Adrenal gland (tissue), 12 donors: Measurements from ENCODE around the gene TENM4. TPM values are rescaled to one million over a fixed set of nuclear protein-coding genes. Genes with fewer than 3 reads are reported as not detected.

Experiments
- DNase-seq, 7 donors: peaks; one replicate each; pipeline ENCODE4 v3.0.0-alpha.2; 2019 to 2020
- H3K27ac ChIP-seq, 5 donors: fragments of 200-600 bp; sonication (generic) in 4 of 5; 1 replicate in 3 of 5; 2 replicates in 2 of 5; pipeline versions ENCODE4 v1.5.1 to v1.8.0; 2016 to 2020; ENCODE audit warnings: mild to moderate bottlenecking in 1 of 5
- H3K27me3 ChIP-seq: fragments of 200-600 bp; 2 replicates; pipeline ENCODE4 v1.8.0; 2021
- H3K36me3 ChIP-seq, 2 donors: fragments of 200-600 bp; replicated peaks in 1 of 2; 1 replicate in 1 of 2; 2 replicates in 1 of 2; pipeline versions ENCODE4 v1.5.1 to v1.8.0; 2018 to 2022
- H3K4me1 ChIP-seq, 2 donors: fragments of 200-600 bp; replicated peaks in 1 of 2; 1 replicate in 1 of 2; 2 replicates in 1 of 2; pipeline versions ENCODE4 v1.5.1 to v1.8.0; 2018 to 2021
- H3K4me3 ChIP-seq, 4 donors: fragments of 200-600 bp; sonication (generic) in 3 of 4; one replicate each; pipeline ENCODE4 v1.5.1; 2016 to 2018
- H3K9me3 ChIP-seq, 3 donors: fragments of 200-600 bp; sonication (generic) in 1 of 3; replicated peaks in 1 of 3; 1 replicate in 2 of 3; 2 replicates in 1 of 3; pipeline versions ENCODE4 v1.5.1 to v1.8.0; 2016 to 2021
- CTCF ChIP-seq, 6 experiments: fragments of 450-650 bp in 4 of 6; fragments of 200-600 bp in 2 of 6; sonication (generic) in 1 of 6; IDR thresholded peaks; 1 replicate in 5 of 6; 2 replicates in 1 of 6; pipeline versions ENCODE4 v1.5.1 to v1.8.0; 2016 to 2021; ENCODE audit warnings: antibody characterized with exemption in 6 of 6, mild to moderate bottlenecking in 2 of 6, moderate library complexity in 1 of 6
- POLR2A ChIP-seq, 2 donors: fragments of 450-650 bp; IDR thresholded peaks; one replicate each; pipeline ENCODE4 v1.6.1; 2017; ENCODE audit warnings: antibody characterized with exemption in 2 of 2, mild to moderate bottlenecking in 2 of 2, moderate library complexity in 1 of 2
- WGBS, 4 donors: extraction: QIAGEN DNeasy Blood & Tissue Kit in 2 of 4; methylation state at CpG; one replicate each; pipeline versions ENCODE4 v1.1.5 to v1.1.7; 2013 to 2017; 5-methylcytosine and 5-hydroxymethylcytosine counted together
- intact Hi-C, 2 donors: fragments of 100-400 bp; cut with DNase I; formaldehyde crosslinking; loops; one replicate each; pipeline versions ENCODE4 v1.14.1 to v1.15.0; 2022 to 2023
- polyA plus RNA-seq, 3 donors: library from polyadenylated mRNA; stranded (reverse); fragments of 200-250 nt in 2 of 3; fragments of 350-450 nt in 1 of 3; fragmentation: Illumina TruSeq in 1 of 3; extraction: RNeasy Lipid Tissue Mini Kit (QIAGEN cat#74804) in 1 of 3; gene quantifications; one replicate each; pipeline ENCODE4 v1.2.3, GENCODE V29; 2013 to 2014
- total RNA-seq, 9 donors: library from RNA; depleted of rRNA in 4 of 9; stranded (reverse); fragments of >200 nt in 4 of 9; fragments of 120-200 nt in 1 of 9; fragmentation: NEBNext Ultra II Directional in 1 of 9; extraction: Animal tissue kit (Norgen Biotek cat#: 25700) in 1 of 9; gene quantifications; one replicate each; pipeline versions ENCODE4 v1.1.0 to v1.2.4, GENCODE V29; 2013 to 2023
- donor health status: healthy with polysubstance abuse.
- donor health status: Bipolar disorder and iron deficiency.
- donor health status: DM: yes; HTN: yes; CAD: no.
- donor health status: DM: no; HTN: no; CAD: no.
- donor health status: DM: no; HTN: no; CAD: no.
- donor health status: DM: yes; HTN: yes; CAD: no.

TENM4 gene
- total and polyA plus RNA-seq, 12 donors, result 0.74 to 24.9 (median 6.7) TPM

DNA sequence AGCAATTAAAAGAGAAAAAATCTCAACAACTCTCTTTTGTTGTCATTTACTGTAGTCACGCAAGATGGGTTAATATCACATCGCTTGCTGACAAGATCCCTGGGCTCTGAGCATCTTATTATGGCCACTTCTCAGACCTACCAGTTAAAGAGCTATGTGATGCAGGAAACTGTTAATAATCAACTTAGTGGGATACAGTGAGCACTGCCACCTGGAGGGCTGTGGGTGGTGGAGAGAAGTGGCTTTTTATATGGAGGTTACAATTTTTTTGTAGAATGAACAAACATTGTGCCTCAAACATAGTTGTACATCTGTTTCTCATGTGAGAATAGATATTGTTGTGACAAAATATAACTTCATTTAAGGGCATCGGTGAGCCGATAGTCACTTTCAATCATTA lies 181.0 kb downstream of the TENM4 start:
- 91 to 99% (median 99%) methylated on average over 4 of the region's 4 CpGs for WGBS, 4 donors
- no peak for DNase-seq
- Histone ChIP-seq H3K36me3 (no peaks in the 10 kb centered on the region), H3K9me3 (no peaks in the 10 kb centered on the region), H3K27ac (no peak overlapping the region), H3K4me3 (no peak overlapping the region), H3K4me1 (no peaks in the 10 kb centered on the region), H3K27me3 (no peaks in the 10 kb centered on the region)
- TF ChIP-seq POLR2A (IDR thresholded peaks at IDR 0.05), result no peak
- no peak for TF ChIP-seq CTCF (IDR thresholded peaks at IDR 0.05)
- intact Hi-C loops, result no loop called here

GRCh38 chr11:79258576-79258975 lies 182.3 kb downstream of the TENM4 start:
- H3K27ac ChIP-seq, result no peak overlapping the region
- WGBS, 4 donors, result 89 to 96% (median 92%) methylated on average over 4 of the region's 4 CpGs
- H3K9me3 ChIP-seq, result no peaks in the 10 kb centered on the region
- H3K27me3 ChIP-seq, result no peaks in the 10 kb centered on the region
- TF ChIP-seq POLR2A (IDR thresholded peaks at IDR 0.05) (no peak), CTCF (IDR thresholded peaks at IDR 0.05) (no peak)
- DNase-seq, result no peak
- intact Hi-C loops, result no loop called here
- H3K36me3 ChIP-seq, result no peaks in the 10 kb centered on the region
- H3K4me1 ChIP-seq, result no peaks in the 10 kb centered on the region
- H3K4me3 ChIP-seq, result no peak overlapping the region

- no peak for DNase-seq
- Histone ChIP-seq H3K4me1 (no peaks in the 10 kb centered on the region), H3K27me3 (no peaks in the 10 kb centered on the region), H3K27ac (no peak overlapping the region), H3K36me3 (no peaks in the 10 kb centered on the region), H3K9me3 (no peaks in the 10 kb centered on the region), H3K4me3 (no peak overlapping the region)
- no peak for TF ChIP-seq POLR2A (IDR thresholded peaks at IDR 0.05)
- TF ChIP-seq CTCF (IDR thresholded peaks at IDR 0.05), result no peak
- 91 to 95% (median 93%) methylated on average over 3 of the region's 3 CpGs for WGBS, 4 donors
- intact Hi-C loops, result no loop called here
Measured at GRCh38 chr11:79255965-79256364, 184.9 kb downstream of the TENM4 start.

DNA sequence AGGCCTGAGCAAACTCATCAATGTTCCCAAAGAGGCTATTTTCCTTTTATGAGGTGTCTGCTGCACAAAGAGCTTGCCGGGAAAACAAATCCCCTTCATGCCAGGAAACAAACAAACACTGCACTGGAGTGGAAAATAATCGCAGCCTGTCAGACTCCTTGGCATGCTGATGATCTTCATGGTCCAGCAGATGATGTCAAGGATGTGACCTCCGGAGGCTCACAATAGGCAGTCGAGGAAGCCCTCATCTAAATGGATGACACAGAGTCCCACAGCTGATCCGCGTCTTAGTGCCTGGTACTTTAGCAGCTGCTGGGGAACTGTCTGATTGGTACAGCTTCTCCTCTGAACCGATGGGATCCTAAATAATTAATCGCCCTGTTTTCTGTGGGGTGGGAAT lies 187.6 kb downstream of the TENM4 start:
- H3K27ac ChIP-seq, result no peak overlapping the region
- intact Hi-C loops, result no loop called here
- H3K4me3 ChIP-seq, result no peak overlapping the region
- WGBS, 4 donors, result 75 to 87% (median 78%) methylated on average over 8 of the region's 8 CpGs
- H3K27me3 ChIP-seq, result no peaks in the 10 kb centered on the region
- H3K36me3 ChIP-seq, result no peaks in the 10 kb centered on the region
- TF ChIP-seq POLR2A (IDR thresholded peaks at IDR 0.05), result no peak
- TF ChIP-seq CTCF (IDR thresholded peaks at IDR 0.05), result no peak
- H3K4me1 ChIP-seq, result no peaks in the 10 kb centered on the region
- no peak for DNase-seq
- no peaks in the 10 kb centered on the region for H3K9me3 ChIP-seq
